Activated CD4-positive, alpha-beta T cell treated with anti-CD3 and anti-CD28 coated beads, Interleukin-2, amount 10 ng/mL, durations not matched to agents 7 days and 5 days (primary cell): ENCODE results near the gene TPPP. TPM values are rescaled to one million over a fixed set of nuclear protein-coding genes. Genes with fewer than 3 reads are reported as not detected.
A peak's percentile ranks its signal among the peaks of the same experiment; 100 is the strongest.
"Not testable (repeated sequence)": the region's sequence is repeated elsewhere in the genome, so short reads cannot be mapped to it uniquely, and the experiment has no call there.

ENCODE experiments used
- CTCF ChIA-PET: fragments of 350-600 bp; sonication (Branson Sonifier 250); formaldehyde crosslinking; loops from one replicate; lab custom pipeline; 2021; ENCODE audit warnings: antibody characterized with exemption; lab: Charles Lee
- POLR2A ChIA-PET: fragments of 350-600 bp; sonication (Branson Sonifier 250); formaldehyde crosslinking; loops from one replicate; lab custom pipeline; 2021; ENCODE audit warnings: antibody characterized with exemption; lab: Charles Lee
- DNase-seq: peaks from one replicate; pipeline ENCODE4 v3.0.0-alpha.2; 2020
- H3K27ac Mint-ChIP-seq: one replicate; pipeline ENCODE4 v1.8.0; 2021; ENCODE audit warnings: mild to moderate bottlenecking, moderate library complexity, mixed read lengths
- H3K27me3 Mint-ChIP-seq: one replicate; pipeline ENCODE4 v1.8.0; 2021; ENCODE audit warnings: mixed read lengths
- H3K36me3 Mint-ChIP-seq: one replicate; pipeline ENCODE4 v1.8.0; 2021; ENCODE audit warnings: low read depth, mixed read lengths
- H3K4me1 Mint-ChIP-seq: one replicate; pipeline ENCODE4 v1.8.0; 2021; ENCODE audit warnings: mixed read lengths
- H3K4me3 Mint-ChIP-seq: one replicate; pipeline ENCODE4 v1.8.0; 2021; ENCODE audit warnings: mild to moderate bottlenecking, moderate library complexity, mixed read lengths
- H3K9me3 Mint-ChIP-seq: one replicate; pipeline ENCODE4 v1.8.0; 2021; ENCODE audit warnings: mixed read lengths
- total RNA-seq, 2 experiments: library from RNA; stranded (reverse); gene quantifications; one replicate each; pipeline ENCODE4 v1.2.3, GENCODE V29; 2021

The TPPP gene
- total RNA-seq, result under 1 TPM; 0.02 to 0.05 TPM

GRCh38 chr5:693271-694041 is at the start of gene TPPP:
TPPP (minus strand) TSS chr5:693352; CDS start chr5:678060, 15,292 bp downstream.
- H3K4me3 Mint-ChIP-seq, H3K27ac Mint-ChIP-seq, CTCF ChIA-PET, H3K9me3 Mint-ChIP-seq, H3K4me1 Mint-ChIP-seq, H3K36me3 Mint-ChIP-seq, POLR2A ChIA-PET: not testable (repeated sequence)
- peak; percentile 76 for DNase-seq
- peaks cover 14% of the 10 kb centered on the region for H3K27me3 Mint-ChIP-seq

GRCh38 chr5:742276-742675 is 49.1 kb upstream of the TPPP start:
- H3K27ac Mint-ChIP-seq, H3K4me3 Mint-ChIP-seq, CTCF ChIA-PET, H3K9me3 Mint-ChIP-seq, DNase-seq, POLR2A ChIA-PET, H3K4me1 Mint-ChIP-seq, H3K36me3 Mint-ChIP-seq: not testable (repeated sequence)
- H3K27me3 Mint-ChIP-seq, result peaks cover 19% of the 10 kb centered on the region

GRCh38 chr5:734145-734544 is 41.0 kb upstream of the TPPP start:
- DNase-seq, H3K27ac Mint-ChIP-seq, H3K4me3 Mint-ChIP-seq, CTCF ChIA-PET, H3K36me3 Mint-ChIP-seq, H3K4me1 Mint-ChIP-seq, H3K9me3 Mint-ChIP-seq, POLR2A ChIA-PET: not testable (repeated sequence)
- peaks cover 17% of the 10 kb centered on the region for H3K27me3 Mint-ChIP-seq

- CTCF ChIA-PET, DNase-seq, H3K4me3 Mint-ChIP-seq, H3K4me1 Mint-ChIP-seq, H3K36me3 Mint-ChIP-seq, H3K27ac Mint-ChIP-seq, H3K9me3 Mint-ChIP-seq, POLR2A ChIA-PET: not testable (repeated sequence)
- H3K27me3 Mint-ChIP-seq, result peaks cover 15% of the 10 kb centered on the region
Measured at GRCh38 chr5:732754-733454, 39.8 kb upstream of the TPPP start.

- H3K27me3 Mint-ChIP-seq, H3K4me1 Mint-ChIP-seq, POLR2A ChIA-PET, H3K9me3 Mint-ChIP-seq, DNase-seq, H3K4me3 Mint-ChIP-seq, H3K36me3 Mint-ChIP-seq, H3K27ac Mint-ChIP-seq, CTCF ChIA-PET: not testable (repeated sequence)
Measured at GRCh38 chr5:729225-729624, 36.1 kb upstream of the TPPP start.

GRCh38 chr5:727087-727486 is 33.9 kb upstream of the TPPP start:
- CTCF ChIA-PET, result interaction anchor here (0.6 kb wide), 1 partner anchor 167 kb away, joined by 3 read pairs; no protein-coding TSS in a partner anchor
- POLR2A ChIA-PET, H3K27me3 Mint-ChIP-seq, H3K9me3 Mint-ChIP-seq, H3K4me1 Mint-ChIP-seq, H3K4me3 Mint-ChIP-seq, DNase-seq, H3K36me3 Mint-ChIP-seq, H3K27ac Mint-ChIP-seq: not testable (repeated sequence)

- H3K4me3 Mint-ChIP-seq, H3K9me3 Mint-ChIP-seq, H3K36me3 Mint-ChIP-seq, H3K27ac Mint-ChIP-seq, POLR2A ChIA-PET, H3K4me1 Mint-ChIP-seq, CTCF ChIA-PET, DNase-seq: not testable (repeated sequence)
- peaks cover 22% of the 10 kb centered on the region for H3K27me3 Mint-ChIP-seq
Measured at GRCh38 chr5:723865-724264, 30.7 kb upstream of the TPPP start.

GRCh38 chr5:723309-723708 is 30.2 kb upstream of the TPPP start:
- H3K4me1 Mint-ChIP-seq, H3K27ac Mint-ChIP-seq, CTCF ChIA-PET, H3K4me3 Mint-ChIP-seq, POLR2A ChIA-PET, H3K36me3 Mint-ChIP-seq, DNase-seq: not testable (repeated sequence)
- Mint-ChIP-seq H3K9me3 (peaks cover 12% of the 10 kb centered on the region), H3K27me3 (peaks cover 26% of the 10 kb centered on the region)

GRCh38 chr5:719379-719778 is 26.2 kb upstream of the TPPP start:
- DNase-seq, H3K27ac Mint-ChIP-seq, CTCF ChIA-PET, H3K4me1 Mint-ChIP-seq, H3K4me3 Mint-ChIP-seq, H3K36me3 Mint-ChIP-seq, POLR2A ChIA-PET: not testable (repeated sequence)
- Mint-ChIP-seq H3K9me3 (peaks cover 14% of the 10 kb centered on the region), H3K27me3 (peaks cover 33% of the 10 kb centered on the region)

- ChIA-PET POLR2A (no interaction called here), CTCF (no interaction called here)
- H3K4me1 Mint-ChIP-seq, result no peaks in the 10 kb centered on the region
Measured at GRCh38 chr5:717143-717542, 24.0 kb upstream of the TPPP start.

GRCh38 chr5:716740-717139 is 23.6 kb upstream of the TPPP start:
- H3K4me3 Mint-ChIP-seq, H3K27ac Mint-ChIP-seq, DNase-seq, H3K36me3 Mint-ChIP-seq, POLR2A ChIA-PET, H3K4me1 Mint-ChIP-seq, CTCF ChIA-PET: not testable (repeated sequence)
- H3K9me3 Mint-ChIP-seq, result peaks cover 14% of the 10 kb centered on the region
- H3K27me3 Mint-ChIP-seq, result peaks cover 35% of the 10 kb centered on the region

More at GRCh38 chr5:717143-717542, 24.0 kb upstream of the TPPP start:
- Mint-ChIP-seq H3K27me3 (peaks cover 37% of the 10 kb centered on the region), H3K27ac (no peak overlapping the region), H3K36me3 (no peaks in the 10 kb centered on the region), H3K9me3 (peaks cover 14% of the 10 kb centered on the region), H3K4me3 (no peak overlapping the region)
- no peak for DNase-seq

GRCh38 chr5:715636-716035 is 22.5 kb upstream of the TPPP start:
- H3K36me3 Mint-ChIP-seq, H3K27ac Mint-ChIP-seq, CTCF ChIA-PET, H3K4me3 Mint-ChIP-seq, DNase-seq, POLR2A ChIA-PET, H3K4me1 Mint-ChIP-seq: not testable (repeated sequence)
- H3K9me3 Mint-ChIP-seq, result peaks cover 23% of the 10 kb centered on the region
- H3K27me3 Mint-ChIP-seq, result peaks cover 32% of the 10 kb centered on the region

- H3K9me3 Mint-ChIP-seq, result peaks cover 20% of the 10 kb centered on the region
- POLR2A ChIA-PET, H3K4me1 Mint-ChIP-seq, H3K36me3 Mint-ChIP-seq, CTCF ChIA-PET, H3K27ac Mint-ChIP-seq, DNase-seq, H3K4me3 Mint-ChIP-seq: not testable (repeated sequence)
- H3K27me3 Mint-ChIP-seq, result peaks cover 26% of the 10 kb centered on the region
Measured at GRCh38 chr5:714215-715118, 21.3 kb upstream of the TPPP start.
